GM23248 (cell line): ENCODE measurements around the gene TRIM54.

Experiments used
- EZH2 ChIP-seq: fragments of 200-600 bp; sonication (generic); IDR thresholded peaks from 2 replicates; pipeline ENCODE4 v1.6.1; 2018; ENCODE audit warnings: antibody characterized with exemption, mild to moderate bottlenecking; ENCODE audit not compliant: insufficient read depth, poor library complexity, severe bottlenecking
- EZH2phosphoT487 ChIP-seq: fragments of 200-600 bp; sonication (generic); IDR thresholded peaks from 2 replicates; pipeline ENCODE4 v1.6.1; 2018; ENCODE audit warnings: antibody characterized with exemption, moderate library complexity, mild to moderate bottlenecking, low read depth; ENCODE audit not compliant: insufficient read depth

GRCh38 chr2:27350106-27350693 is 68.0 kb downstream of the TRIM54 start:
- TF ChIP-seq EZH2phosphoT487 (no peak), EZH2 (no peak)
